HepG2 (cell line): ENCODE measurements around the gene C11orf24. TPM values are rescaled to one million over a fixed set of nuclear protein-coding genes. Genes with fewer than 3 reads are reported as not detected.
A peak's percentile ranks its signal among the peaks of the same experiment; 100 is the strongest.

Source experiments
- ARNT ChIP-seq: fragments of 450-650 bp; IDR thresholded peaks from 2 replicates; pipeline ENCODE4 v1.6.1; 2017
- CENPT ChIP-seq: sonication (generic); formaldehyde crosslinking; IDR thresholded peaks from 2 replicates; pipeline ENCODE4 v1.8.0; 2022; ENCODE audit warnings: low read depth, mild to moderate bottlenecking, moderate library complexity, missing genetic modification reagents
- FOXK2 ChIP-seq: fragments of 450-650 bp; IDR thresholded peaks from 2 replicates; pipeline ENCODE4 v1.6.1; 2016
- POLR2G ChIP-seq: fragments of 200-400 bp; formaldehyde crosslinking; IDR thresholded peaks from 2 replicates; pipeline ENCODE4 v1.6.1; 2018; ENCODE audit warnings: mild to moderate bottlenecking, low read depth, low read length, moderate library complexity
- TFDP2 ChIP-seq: sonication (generic); formaldehyde crosslinking; IDR thresholded peaks from 2 replicates; pipeline ENCODE4 v1.4.0; 2020; ENCODE audit warnings: missing genetic modification reagents
- ZFP36L2 ChIP-seq: sonication (generic); formaldehyde crosslinking; IDR thresholded peaks from 2 replicates; pipeline ENCODE4 v1.4.0; 2020; ENCODE audit warnings: missing genetic modification reagents
- ZFP62 ChIP-seq: sonication (generic); formaldehyde crosslinking; IDR thresholded peaks from 2 replicates; pipeline ENCODE4 v1.4.0; 2020; ENCODE audit warnings: missing genetic modification reagents
- ZMYM2 ChIP-seq: sonication (generic); formaldehyde crosslinking; IDR thresholded peaks from 2 replicates; pipeline ENCODE4 v1.8.0; 2022; ENCODE audit warnings: mild to moderate bottlenecking, missing genetic modification reagents
- ZNF101 ChIP-seq: sonication (generic); formaldehyde crosslinking; IDR thresholded peaks from 2 replicates; pipeline ENCODE4 v1.4.0; 2020; ENCODE audit warnings: mild to moderate bottlenecking, low read depth, missing genetic modification reagents, borderline replicate concordance
- ZNF34 ChIP-seq: sonication (generic); formaldehyde crosslinking; IDR thresholded peaks from 2 replicates; pipeline ENCODE4 v1.4.0; 2020; ENCODE audit warnings: mild to moderate bottlenecking, missing genetic modification reagents, borderline replicate concordance
- ZNF513 ChIP-seq: sonication (generic); formaldehyde crosslinking; conservative IDR thresholded peaks from 2 replicates; pipeline ENCODE4 v1.5.0; 2020; ENCODE audit warnings: missing genetic modification reagents
- ZNF547 ChIP-seq: sonication (generic); formaldehyde crosslinking; IDR thresholded peaks from 2 replicates; pipeline ENCODE4 v1.5.1; 2020; ENCODE audit warnings: mild to moderate bottlenecking, missing genetic modification reagents
- polyA plus RNA-seq, 8 experiments: library from polyadenylated mRNA; depleted of rRNA in 3 of 8; stranded (reverse) in 7 of 8; unstranded in 1 of 8; fragments of >200 nt; fragmentation: Illumina TruSeq in 4 of 8; extraction: Trizol in 4 of 8; gene quantifications; 2 replicates each; pipeline versions ENCODE4 v1.2.1 to v1.2.3, GENCODE V29; 2011 to 2016; ENCODE audit warnings: low read depth in 4 of 8, missing spikeins in 1 of 8, mixed read lengths in 1 of 8; ENCODE audit not compliant: insufficient read depth in 1 of 8
- total RNA-seq, 5 experiments: library from RNA; depleted of rRNA; stranded (reverse); fragments of >200 nt; fragmentation: Illumina TruSeq; extraction: Trizol; gene quantifications; 2 replicates each; pipeline ENCODE4 v1.2.3, GENCODE V29; 2016; ENCODE audit warnings: low read depth in 1 of 5
- TF ChIP-seq, protein P1 (sequence below), 2 experiments: sonication (generic) in 1 of 2; formaldehyde crosslinking in 1 of 2; IDR thresholded peaks; 2 replicates each; pipeline versions ENCODE4 v1.6.1 to v1.9.0; 2014 to 2022; ENCODE audit warnings: antibody characterized with exemption in 1 of 2, borderline replicate concordance in 1 of 2, inconsistent platforms in 1 of 2, low read depth in 1 of 2, missing genetic modification reagents in 1 of 2
- TF ChIP-seq, protein P2 (sequence below): IDR thresholded peaks from 2 replicates; pipeline ENCODE4 v1.6.1; 2016; ENCODE audit warnings: low read depth
- TF ChIP-seq, protein P3 (sequence below): sonication (generic); formaldehyde crosslinking; IDR thresholded peaks from 2 replicates; pipeline ENCODE4 v1.4.0; 2020; ENCODE audit warnings: mild to moderate bottlenecking, missing genetic modification reagents

Gene C11orf24
- total and polyA plus RNA-seq, 2 of the 13 experiments (the other 11 are each of a cell fraction or from before 2014, with no cell fraction given), result 52.9 to 55.5 TPM

- TF ChIP-seq, protein P1, sequence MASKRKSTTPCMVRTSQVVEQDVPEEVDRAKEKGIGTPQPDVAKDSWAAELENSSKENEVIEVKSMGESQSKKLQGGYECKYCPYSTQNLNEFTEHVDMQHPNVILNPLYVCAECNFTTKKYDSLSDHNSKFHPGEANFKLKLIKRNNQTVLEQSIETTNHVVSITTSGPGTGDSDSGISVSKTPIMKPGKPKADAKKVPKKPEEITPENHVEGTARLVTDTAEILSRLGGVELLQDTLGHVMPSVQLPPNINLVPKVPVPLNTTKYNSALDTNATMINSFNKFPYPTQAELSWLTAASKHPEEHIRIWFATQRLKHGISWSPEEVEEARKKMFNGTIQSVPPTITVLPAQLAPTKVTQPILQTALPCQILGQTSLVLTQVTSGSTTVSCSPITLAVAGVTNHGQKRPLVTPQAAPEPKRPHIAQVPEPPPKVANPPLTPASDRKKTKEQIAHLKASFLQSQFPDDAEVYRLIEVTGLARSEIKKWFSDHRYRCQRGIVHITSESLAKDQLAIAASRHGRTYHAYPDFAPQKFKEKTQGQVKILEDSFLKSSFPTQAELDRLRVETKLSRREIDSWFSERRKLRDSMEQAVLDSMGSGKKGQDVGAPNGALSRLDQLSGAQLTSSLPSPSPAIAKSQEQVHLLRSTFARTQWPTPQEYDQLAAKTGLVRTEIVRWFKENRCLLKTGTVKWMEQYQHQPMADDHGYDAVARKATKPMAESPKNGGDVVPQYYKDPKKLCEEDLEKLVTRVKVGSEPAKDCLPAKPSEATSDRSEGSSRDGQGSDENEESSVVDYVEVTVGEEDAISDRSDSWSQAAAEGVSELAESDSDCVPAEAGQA (IDR thresholded peaks at IDR 0.05; ENCODE audit: low read depth), result 0 out of 2 replicates have a peak, but pooled peaks have one; percentile 40
- TF ChIP-seq, protein P1 (CRISPR knock-in tag; IDR thresholded peaks at IDR 0.05; ENCODE audit: borderline replicate concordance), result no peak; the same call in 1 of the 2 replicates
- TF ChIP-seq ZMYM2, result no peak
- 0 out of 2 replicates have a peak, but pooled peaks have one; percentile 44 for TF ChIP-seq ZNF547 (CRISPR knock-in tag)
- TF ChIP-seq ARNT, result no peak
- TF ChIP-seq ZFP62 (CRISPR knock-in tag), result no peak
- TF ChIP-seq, protein P2, sequence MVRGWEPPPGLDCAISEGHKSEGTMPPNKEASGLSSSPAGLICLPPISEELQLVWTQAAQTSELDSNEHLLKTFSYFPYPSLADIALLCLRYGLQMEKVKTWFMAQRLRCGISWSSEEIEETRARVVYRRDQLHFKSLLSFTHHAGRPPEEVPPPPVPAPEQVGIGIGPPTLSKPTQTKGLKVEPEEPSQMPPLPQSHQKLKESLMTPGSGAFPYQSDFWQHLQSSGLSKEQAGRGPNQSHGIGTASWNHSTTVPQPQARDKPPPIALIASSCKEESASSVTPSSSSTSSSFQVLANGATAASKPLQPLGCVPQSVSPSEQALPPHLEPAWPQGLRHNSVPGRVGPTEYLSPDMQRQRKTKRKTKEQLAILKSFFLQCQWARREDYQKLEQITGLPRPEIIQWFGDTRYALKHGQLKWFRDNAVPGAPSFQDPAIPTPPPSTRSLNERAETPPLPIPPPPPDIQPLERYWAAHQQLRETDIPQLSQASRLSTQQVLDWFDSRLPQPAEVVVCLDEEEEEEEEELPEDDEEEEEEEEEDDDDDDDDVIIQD (CRISPR knock-in tag), result no peak
- TF ChIP-seq FOXK2, result no peak
- TF ChIP-seq TFDP2 (CRISPR knock-in tag), result peak; percentile 88; the same call in 1 of the 2 replicates
- TF ChIP-seq POLR2G, result peak; percentile 91
- no peak for TF ChIP-seq ZNF513 (CRISPR knock-in tag)
- TF ChIP-seq ZFP36L2 (CRISPR knock-in tag), result no peak
- 0 out of 2 replicates have a peak, but pooled peaks have one; percentile 66 for TF ChIP-seq CENPT
- TF ChIP-seq, protein P3, sequence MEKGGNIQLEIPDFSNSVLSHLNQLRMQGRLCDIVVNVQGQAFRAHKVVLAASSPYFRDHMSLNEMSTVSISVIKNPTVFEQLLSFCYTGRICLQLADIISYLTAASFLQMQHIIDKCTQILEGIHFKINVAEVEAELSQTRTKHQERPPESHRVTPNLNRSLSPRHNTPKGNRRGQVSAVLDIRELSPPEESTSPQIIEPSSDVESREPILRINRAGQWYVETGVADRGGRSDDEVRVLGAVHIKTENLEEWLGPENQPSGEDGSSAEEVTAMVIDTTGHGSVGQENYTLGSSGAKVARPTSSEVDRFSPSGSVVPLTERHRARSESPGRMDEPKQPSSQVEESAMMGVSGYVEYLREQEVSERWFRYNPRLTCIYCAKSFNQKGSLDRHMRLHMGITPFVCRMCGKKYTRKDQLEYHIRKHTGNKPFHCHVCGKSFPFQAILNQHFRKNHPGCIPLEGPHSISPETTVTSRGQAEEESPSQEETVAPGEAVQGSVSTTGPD (CRISPR knock-in tag), result no peak
- no peak for TF ChIP-seq ZNF101
- peak; percentile 86; the same call in 1 of the 2 replicates for TF ChIP-seq ZNF34 (CRISPR knock-in tag)
Observed at GRCh38 chr11:68271781-68272608, at the start of gene C11orf24 (continued).
